SK-N-SH treated with all-trans-retinoic acid at 6 μM for 48 hours (cell line): ENCODE measurements around the gene CFAP61.

Experiments
- ATAC-seq: fragments of 200-7000 bp; cut with Tn5 transposase; 3 replicates; pipeline ENCODE4 v1.9.1; 2020; ENCODE audit warnings: mild to moderate bottlenecking, moderate library complexity
- ARNTL ChIP-seq: fragments of 450-650 bp; formaldehyde crosslinking; IDR thresholded peaks from 2 replicates; pipeline ENCODE4 v1.5.0; 2020; ENCODE audit warnings: low read depth, mild to moderate bottlenecking, moderate library complexity, borderline replicate concordance
- BACH2 ChIP-seq: fragments of 250-450 bp; sonication (Bioruptor Pico); IDR thresholded peaks from 2 replicates; pipeline ENCODE4 v1.9.0; 2021; ENCODE audit warnings: mild to moderate bottlenecking, borderline replicate concordance
- CREB5 ChIP-seq: fragments of 250-450 bp; sonication (Bioruptor Pico); IDR thresholded peaks from 2 replicates; pipeline ENCODE4 v1.5.1; 2020; ENCODE audit warnings: low read depth, mild to moderate bottlenecking, moderate library complexity
- CSDC2 ChIP-seq: fragments of 250-450 bp; sonication (Bioruptor Pico); IDR thresholded peaks from 2 replicates; pipeline ENCODE4 v1.5.0; 2020; ENCODE audit warnings: mild to moderate bottlenecking, moderate library complexity
- CSRNP3 ChIP-seq: fragments of 250-450 bp; sonication (Bioruptor Pico); IDR thresholded peaks from 2 replicates; pipeline ENCODE4 v1.5.1; 2021; ENCODE audit warnings: mild to moderate bottlenecking, moderate library complexity
- ESRRG ChIP-seq: fragments of 250-450 bp; sonication (Bioruptor Pico); IDR thresholded peaks from 2 replicates; pipeline ENCODE4 v1.6.1; 2021; ENCODE audit warnings: mild to moderate bottlenecking
- ISL1 ChIP-seq: fragments of 250-450 bp; sonication (Bioruptor Pico); IDR thresholded peaks from 2 replicates; pipeline ENCODE4 v2.1.2; 2022; ENCODE audit warnings: mild to moderate bottlenecking, moderate library complexity
- OSR1 ChIP-seq: fragments of 250-450 bp; sonication (Bioruptor Pico); IDR thresholded peaks from 2 replicates; pipeline ENCODE4 v1.8.0; 2022; ENCODE audit warnings: moderate library complexity, mild to moderate bottlenecking, inconsistent platforms
- PATZ1 ChIP-seq: fragments of 250-450 bp; sonication (Bioruptor Pico); IDR thresholded peaks from 2 replicates; pipeline ENCODE4 v1.8.0; 2020; ENCODE audit warnings: mild to moderate bottlenecking, moderate library complexity, borderline replicate concordance
- POU6F1 ChIP-seq: fragments of 250-450 bp; sonication (Bioruptor Pico); IDR thresholded peaks from 2 replicates; pipeline ENCODE4 v1.8.0; 2021; ENCODE audit warnings: low read depth, mild to moderate bottlenecking, moderate library complexity, borderline replicate concordance
- PPARA ChIP-seq: fragments of 250-450 bp; sonication (Bioruptor Pico); IDR thresholded peaks from 2 replicates; pipeline ENCODE4 v1.5.0; 2020; ENCODE audit warnings: mild to moderate bottlenecking, borderline replicate concordance
- SNAI2 ChIP-seq: fragments of 250-450 bp; sonication (Bioruptor Pico); IDR thresholded peaks from 2 replicates; pipeline ENCODE4 v1.5.0; 2020; ENCODE audit warnings: mild to moderate bottlenecking, moderate library complexity
- TCF4 ChIP-seq: fragments of 250-450 bp; sonication (Bioruptor Pico); IDR thresholded peaks from 2 replicates; pipeline ENCODE4 v1.8.0; 2021; ENCODE audit warnings: mild to moderate bottlenecking, moderate library complexity, borderline replicate concordance
- TOX ChIP-seq: fragments of 250-450 bp; sonication (Bioruptor Pico); IDR thresholded peaks from 2 replicates; pipeline ENCODE4 v1.8.0; 2021; ENCODE audit warnings: mild to moderate bottlenecking, moderate library complexity, borderline replicate concordance
- TSHZ2 ChIP-seq: fragments of 250-450 bp; sonication (Bioruptor Pico); IDR thresholded peaks from 2 replicates; pipeline ENCODE4 v1.5.0; 2020; ENCODE audit warnings: mild to moderate bottlenecking, moderate library complexity
- ZC3H10 ChIP-seq: fragments of 250-450 bp; sonication (Bioruptor Pico); IDR thresholded peaks from 2 replicates; pipeline ENCODE4 v1.5.1; 2021; ENCODE audit warnings: mild to moderate bottlenecking, moderate library complexity
- ZFP3 ChIP-seq: fragments of 250-450 bp; sonication (Bioruptor Pico); IDR thresholded peaks from 2 replicates; pipeline ENCODE4 v1.5.0; 2020; ENCODE audit warnings: mild to moderate bottlenecking, moderate library complexity
- ZFP30 ChIP-seq: fragments of 450-650 bp; formaldehyde crosslinking; IDR thresholded peaks from 2 replicates; pipeline ENCODE4 v1.5.0; 2022; ENCODE audit warnings: mild to moderate bottlenecking, moderate library complexity
- ZNF565 ChIP-seq: fragments of 450-650 bp; formaldehyde crosslinking; conservative IDR thresholded peaks from 2 replicates; pipeline ENCODE4 v1.5.0; 2020; ENCODE audit warnings: low read depth, mild to moderate bottlenecking, moderate library complexity
- ZNF8 ChIP-seq: fragments of 450-650 bp; formaldehyde crosslinking; IDR thresholded peaks from 2 replicates; pipeline ENCODE4 v1.5.0; 2020; ENCODE audit warnings: mild to moderate bottlenecking, moderate library complexity

CFAP61 gene

GRCh38 chr20:20407891-20408805 is 355.8 kb downstream of the CFAP61 start:
- peak; percentile 56; the same call in 1 of the 3 replicates for ATAC-seq
- no peak for TF ChIP-seq ZFP30 (CRISPR knock-in tag)
- no peak for TF ChIP-seq CREB5 (CRISPR knock-in tag)
- TF ChIP-seq POU6F1 (CRISPR knock-in tag) = no peak
- TF ChIP-seq OSR1 = no peak
- TF ChIP-seq TOX = no peak
- TF ChIP-seq ZNF565 (CRISPR knock-in tag) = no peak
- TF ChIP-seq CSRNP3 (CRISPR knock-in tag) = no peak
- no peak for TF ChIP-seq PATZ1 (CRISPR knock-in tag)
- TF ChIP-seq ARNTL = no peak
- no peak for TF ChIP-seq ZC3H10
- no peak for TF ChIP-seq CSDC2
- no peak for TF ChIP-seq ZNF8
- no peak for TF ChIP-seq ISL1 (CRISPR knock-in tag)
- no peak for TF ChIP-seq TSHZ2 (CRISPR knock-in tag)
- no peak for TF ChIP-seq PPARA
- no peak for TF ChIP-seq ESRRG (CRISPR knock-in tag)
- TF ChIP-seq TCF4 = no peak
- no peak for TF ChIP-seq BACH2
- TF ChIP-seq, all 23 proteins: peak for 0

GRCh38 chr20:20409331-20409730 is 357.0 kb downstream of the CFAP61 start:
- ATAC-seq = no peak
- TF ChIP-seq POU6F1 (CRISPR knock-in tag) = no peak
- TF ChIP-seq ISL1 (CRISPR knock-in tag) = no peak
- no peak for TF ChIP-seq TOX
- no peak for TF ChIP-seq SNAI2 (CRISPR knock-in tag)
- no peak for TF ChIP-seq CSDC2
- TF ChIP-seq ESRRG (CRISPR knock-in tag) = no peak
- no peak for TF ChIP-seq TCF4
- TF ChIP-seq OSR1 = no peak
- TF ChIP-seq BACH2 = no peak
- TF ChIP-seq ZNF565 (CRISPR knock-in tag) = no peak
- no peak for TF ChIP-seq ARNTL
- no peak for TF ChIP-seq ZNF8
- TF ChIP-seq ZFP3 (CRISPR knock-in tag) = no peak
- TF ChIP-seq CSRNP3 (CRISPR knock-in tag) = no peak
- no peak for TF ChIP-seq CREB5 (CRISPR knock-in tag)
- no peak for TF ChIP-seq ZC3H10
- no peak for TF ChIP-seq TSHZ2 (CRISPR knock-in tag)
